RCC 7860 (cell line): ENCODE data around the gene MC1R.
"Not testable (repeated sequence)": the region's sequence is repeated elsewhere in the genome, so short reads cannot be mapped to it uniquely, and the experiment has no call there.

Experiments
- DNase-seq: peaks from one replicate; pipeline ENCODE4 v3.0.0-alpha.2; 2015; ENCODE audit warnings: low spot score
- FAIRE-seq: peaks from 2 replicates; lab custom pipeline; 2012; peaks lifted over from hg19 to GRCh38; lab: Jason Lieb, UNC

Gene MC1R

DNA sequence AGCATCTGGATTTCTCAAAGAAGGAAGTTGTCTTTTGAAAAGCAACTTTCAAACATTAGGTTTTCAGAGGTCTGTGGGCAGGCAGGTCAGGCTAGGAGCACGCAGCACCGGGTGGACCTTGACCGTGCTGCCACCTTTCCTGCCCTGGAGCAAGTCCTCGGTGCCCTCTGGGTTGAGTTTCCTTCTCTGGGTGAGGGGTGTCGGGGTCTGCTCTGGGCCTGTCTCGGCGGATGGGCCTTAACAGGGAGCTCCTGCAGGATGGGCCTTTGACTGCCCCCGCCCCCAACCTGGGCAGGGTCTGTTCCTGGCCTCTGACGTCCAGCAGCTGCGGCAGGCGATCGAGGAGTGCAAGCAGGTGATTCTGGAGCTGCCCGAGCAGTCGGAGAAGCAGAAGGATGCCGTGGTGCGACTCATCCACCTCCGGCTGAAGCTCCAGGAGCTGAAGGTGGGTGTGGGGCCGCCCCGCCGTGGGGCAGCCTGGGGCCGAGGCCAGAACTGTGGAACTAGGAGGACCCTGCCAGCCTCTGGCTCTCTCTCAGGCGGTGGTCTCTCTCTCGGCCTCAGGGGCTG lies 38.6 kb downstream of the MC1R start:
- no peak for DNase-seq
- no peak for FAIRE-seq

DNA sequence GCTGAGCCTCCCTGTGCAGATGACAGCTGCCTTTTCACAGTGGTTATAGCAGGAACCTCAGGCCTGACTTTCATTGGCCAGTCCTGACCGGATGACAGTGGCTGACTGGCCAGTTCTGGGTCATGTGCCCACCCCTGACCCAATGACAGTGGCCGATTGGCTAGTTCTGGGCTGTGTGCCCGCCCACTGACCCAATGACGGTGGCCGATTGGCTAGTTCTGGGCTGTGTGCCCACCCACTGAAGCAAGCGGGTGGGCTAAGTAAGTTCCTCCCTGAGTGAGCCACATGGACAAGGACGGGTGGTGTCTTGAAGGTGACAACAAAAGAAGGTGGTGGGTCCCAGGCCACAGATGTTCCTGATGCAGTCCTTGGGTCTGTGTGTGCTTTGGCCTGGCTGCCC lies 39.4 kb downstream of the MC1R start:
- DNase-seq = no peak

GRCh38 chr16:89958596-89958995 lies 39.9 kb downstream of the MC1R start:
- DNase-seq (no peak), FAIRE-seq (no peak)

More for the DNA sequence above, 39.4 kb downstream of the MC1R start:
- no peak for FAIRE-seq

GRCh38 chr16:89960966-89961365 lies 42.3 kb downstream of the MC1R start:
- FAIRE-seq (no peak), DNase-seq (no peak)

DNA sequence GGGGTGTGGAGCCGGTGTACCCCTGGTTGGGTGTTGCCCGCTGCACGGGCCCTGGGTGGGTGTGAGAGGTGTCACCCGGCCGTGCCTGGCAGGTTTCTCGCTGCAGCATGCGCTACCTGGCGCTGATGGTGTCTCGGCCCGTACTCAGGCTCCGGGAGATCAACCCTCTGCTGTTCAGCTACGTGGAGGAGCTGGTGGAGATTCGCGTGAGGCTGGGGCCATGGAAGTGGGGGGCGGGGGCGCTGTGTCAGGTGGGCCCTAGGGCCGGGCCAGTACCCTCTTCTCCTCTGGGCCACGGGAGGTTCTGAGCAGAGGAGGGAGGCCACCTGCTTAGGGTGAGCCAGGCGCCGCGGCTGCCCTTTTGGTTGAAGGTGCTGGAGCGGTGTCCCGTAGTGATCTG lies 43.3 kb downstream of the MC1R start:
- no peak for FAIRE-seq
- DNase-seq = no peak

- DNase-seq (no peak), FAIRE-seq (no peak)
Observed at GRCh38 chr16:89962754-89963498, 44.3 kb downstream of the MC1R start.

GRCh38 chr16:89964201-89964600 lies 45.5 kb downstream of the MC1R start:
- FAIRE-seq (no peak), DNase-seq (no peak)

DNA sequence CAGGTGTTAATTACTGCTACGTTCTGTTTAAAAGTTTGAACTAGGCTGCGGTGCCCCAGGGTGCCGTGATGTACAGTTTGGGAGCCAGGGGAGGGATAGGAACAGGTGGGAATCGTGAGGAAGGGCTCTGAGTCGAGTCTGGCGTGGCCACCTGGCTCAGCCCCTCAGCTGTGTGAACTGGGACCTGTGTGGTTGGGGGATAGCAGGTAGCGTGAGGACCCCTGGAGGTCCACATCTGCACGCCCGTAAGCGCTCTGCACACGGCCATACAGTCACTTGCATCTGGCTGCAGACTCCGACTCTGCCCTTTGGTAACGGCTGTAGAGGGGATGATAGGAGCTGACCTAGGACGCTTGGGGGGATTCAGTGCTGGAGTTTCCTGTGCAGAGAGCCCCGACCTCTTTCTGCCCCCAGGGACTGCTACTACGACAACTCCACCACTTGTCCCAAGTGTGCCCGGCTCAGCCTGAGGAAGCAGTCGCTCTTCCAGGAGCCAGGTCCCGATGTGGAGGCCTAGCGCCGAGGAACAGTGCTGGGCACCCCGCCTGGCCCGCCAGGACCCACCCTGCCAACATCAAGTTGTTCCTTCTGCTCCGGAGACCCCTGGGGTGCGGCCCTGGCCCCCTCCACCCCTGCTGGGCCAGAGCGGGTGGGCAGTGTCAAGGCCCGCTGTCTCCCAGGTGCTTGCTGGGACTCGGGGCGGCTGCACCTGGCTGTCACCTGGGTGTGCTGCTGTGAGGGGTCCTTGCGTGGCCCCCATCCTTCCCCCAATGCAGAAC lies 47.0 kb downstream of the MC1R start:
- DNase-seq = no peak
- FAIRE-seq = no peak

DNA sequence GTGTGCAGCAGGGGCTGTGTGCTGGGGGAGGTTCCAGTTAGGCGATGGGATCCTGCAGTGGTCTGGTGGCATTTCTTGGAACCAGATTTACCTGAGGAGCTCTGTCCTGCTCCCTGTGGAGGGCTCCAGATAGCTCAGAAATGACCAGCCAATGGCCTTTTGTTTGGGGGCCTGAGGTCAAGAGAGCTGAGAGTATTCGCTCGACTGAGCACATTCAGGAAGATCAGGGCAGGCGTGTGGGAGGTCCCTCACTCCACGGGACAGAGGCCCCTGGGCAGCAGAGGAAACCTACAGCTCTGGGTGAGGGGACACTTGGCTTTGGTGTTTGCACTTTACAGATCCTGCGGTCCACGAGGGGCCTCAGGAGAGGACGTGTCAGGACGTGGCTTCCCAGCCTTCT lies 48.1 kb downstream of the MC1R start:
- no peak for FAIRE-seq
- DNase-seq = no peak

DNA sequence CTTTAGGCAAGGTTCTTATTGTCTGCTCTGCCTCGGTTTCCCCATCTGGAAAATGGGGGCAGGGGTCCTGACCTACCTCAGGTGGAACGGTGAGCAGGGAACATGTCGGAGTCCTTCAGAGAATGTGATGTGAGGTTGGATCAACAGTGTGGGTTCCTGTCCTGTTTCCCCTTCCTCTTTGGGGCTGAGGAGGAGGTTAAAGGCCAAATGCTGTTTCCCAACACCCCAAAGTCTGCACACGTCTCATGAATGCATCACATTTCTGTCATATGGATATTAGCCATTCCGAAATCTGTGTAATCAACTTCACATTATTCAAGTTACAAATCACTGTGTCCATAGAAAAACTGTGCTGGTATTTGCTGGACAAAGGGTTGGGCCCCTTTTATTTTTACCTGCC lies 48.8 kb downstream of the MC1R start:
- not testable (repeated sequence) for DNase-seq, FAIRE-seq

DNA sequence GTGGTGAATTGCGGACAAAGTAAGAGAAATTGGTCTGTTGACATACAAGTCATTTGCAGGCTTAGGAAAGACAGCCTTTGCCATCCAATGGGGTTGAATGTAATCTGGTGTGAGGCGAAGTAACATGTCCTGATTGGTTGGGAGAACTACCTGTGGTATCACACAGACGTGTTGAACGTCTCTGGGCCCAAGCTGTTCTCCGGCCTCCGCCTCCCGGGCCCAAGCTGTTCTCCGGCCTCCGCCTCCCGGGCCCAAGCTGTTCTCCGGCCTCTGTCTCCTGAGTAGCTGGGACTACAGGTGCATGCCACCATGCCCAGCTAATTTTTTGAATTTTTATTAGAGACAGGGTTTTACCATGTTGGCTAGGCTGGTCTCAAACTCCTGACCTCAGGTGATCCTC lies 49.4 kb downstream of the MC1R start:
- not testable (repeated sequence) for DNase-seq, FAIRE-seq

DNA sequence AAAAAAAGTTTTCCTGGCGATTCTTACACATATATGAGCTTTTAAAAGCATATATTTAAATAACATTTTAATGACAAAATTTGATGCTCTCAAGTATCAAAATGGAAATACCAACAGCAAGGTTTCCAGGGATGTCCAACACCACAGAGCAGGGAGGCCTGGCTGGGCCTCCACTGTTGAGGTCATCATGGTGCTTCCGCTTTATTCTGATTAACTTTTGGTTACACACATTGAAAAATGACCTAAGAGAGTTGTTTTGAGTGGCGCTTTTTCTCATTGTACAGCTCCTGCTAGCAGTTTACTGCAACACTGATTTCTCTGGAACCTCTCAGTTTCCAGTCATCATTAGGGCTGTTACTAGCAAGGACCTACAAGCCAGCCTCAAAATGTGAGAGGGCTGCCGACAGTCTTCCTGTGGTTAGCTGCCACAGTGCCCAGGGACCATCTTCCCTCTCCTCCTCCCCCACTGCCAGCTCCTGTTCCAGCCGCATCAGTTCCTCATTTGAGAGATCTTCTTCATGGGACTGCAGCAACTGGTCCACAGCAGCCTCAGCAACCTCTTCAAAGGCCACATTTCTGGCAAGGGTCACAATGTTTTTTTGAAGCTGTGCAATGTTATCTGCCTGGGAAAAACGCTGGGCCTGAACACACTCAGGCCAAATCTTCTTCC lies 51.2 kb downstream of the MC1R start:
- DNase-seq = no peak
- no peak for FAIRE-seq
